Measurements from ENCODE around the gene CYP4F12. TPM values are rescaled to one million over a fixed set of nuclear protein-coding genes. Genes with fewer than 3 reads are reported as not detected.
A peak's percentile ranks its signal among the peaks of the same experiment; 100 is the strongest.

Gene CYP4F12
- total RNA-seq, 4 donors from 2014 or later, result 0.71 to 2.8 (median 1.3) TPM

DNA sequence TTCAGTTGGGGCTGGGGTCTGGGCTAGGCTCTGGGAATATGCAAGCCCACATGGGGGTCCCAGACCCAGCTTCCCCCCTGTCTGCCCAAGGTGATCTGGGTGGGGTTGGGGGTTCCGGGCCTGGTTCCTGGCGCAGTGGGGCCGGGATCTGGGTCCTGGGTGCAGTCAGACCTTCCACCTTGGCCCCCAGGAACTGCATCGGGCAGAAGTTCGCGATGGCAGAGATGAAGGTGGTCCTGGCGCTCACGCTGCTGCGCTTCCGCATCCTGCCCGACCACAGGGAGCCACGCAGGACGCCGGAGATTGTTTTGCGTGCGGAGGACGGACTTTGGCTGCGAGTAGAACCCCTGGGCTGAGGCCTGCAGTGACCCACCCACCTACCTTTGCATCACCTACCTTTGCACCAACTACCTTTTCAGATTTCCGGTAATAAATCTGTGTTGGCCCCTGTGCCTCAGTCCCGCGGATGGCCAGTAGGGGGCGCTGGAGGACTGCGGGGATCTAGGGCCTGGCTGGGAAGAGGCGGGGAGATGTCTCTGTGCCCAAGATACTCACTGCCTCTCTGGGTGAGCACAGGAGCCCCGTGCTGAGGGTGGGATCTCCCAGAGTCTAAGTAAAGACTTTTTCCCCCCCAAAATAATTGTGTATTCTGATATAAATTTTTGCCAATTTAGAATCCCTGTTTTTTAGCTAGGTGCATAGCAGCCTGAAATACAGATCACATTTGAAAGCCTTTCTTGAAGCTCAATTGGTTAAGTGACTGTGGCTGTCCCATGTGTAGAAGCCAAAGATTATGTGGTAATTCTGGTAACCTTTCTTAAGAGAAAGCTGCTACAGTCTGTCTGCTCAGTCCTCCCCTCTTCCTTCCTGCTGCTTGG is 43.6 kb upstream of the CYP4F12 start:
- H3K4me3 ChIP-seq, result no peak overlapping the region
- H3K4me1 ChIP-seq, result no peaks in the 10 kb centered on the region
- intact Hi-C loops (cut with DNase I; ENCODE audit: low total_unique reads), result loop anchor here (2.0 kb wide), 1 partner anchor 554 kb away; no protein-coding TSS in a partner anchor
- no peaks in the 10 kb centered on the region for H3K9me3 ChIP-seq
- in situ Hi-C loops (cut with MboI; ENCODE audit: low sequenced_read_pairs in 4 of 4), result loop anchor here in 1 of 4 donors (10.0 kb wide), 1 partner anchor 246 kb away; no protein-coding TSS in a partner anchor
- TF ChIP-seq CTCF (IDR thresholded peaks at IDR 0.05 in 4 of 5, conservative IDR thresholded peaks at IDR 0.05 in 1 of 5) (peak; percentile 55 to 79 (median 77)), POLR2A (IDR thresholded peaks at IDR 0.05) (no peak)
- no peak for ATAC-seq
- peaks cover 0 to 13% (median 5%) of the 10 kb centered on the region in 3 donors for H3K27me3 ChIP-seq
- no peaks in the 10 kb centered on the region for H3K36me3 ChIP-seq
- H3K27ac ChIP-seq, result no peak overlapping the region
- DNase-seq, result peak; percentile 11 to 17

DNA sequence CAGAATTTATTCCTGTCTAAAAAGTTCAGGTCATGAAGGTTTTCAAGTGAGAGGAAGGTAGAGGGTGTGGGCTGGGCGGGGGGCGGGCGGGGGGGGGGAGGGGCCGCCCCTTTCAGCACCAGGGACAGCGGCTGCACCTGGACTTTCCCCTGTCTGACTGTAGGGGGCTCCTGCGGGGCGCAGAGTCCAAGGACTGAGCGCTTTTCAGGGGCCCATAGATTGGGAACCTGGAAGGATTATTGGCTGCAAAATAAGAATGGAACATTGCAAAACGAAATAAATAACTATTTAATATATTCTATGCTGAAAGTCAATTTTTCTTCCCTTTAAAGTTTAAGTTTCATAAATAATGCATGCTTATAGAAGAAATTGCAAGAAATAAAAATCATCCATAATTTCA is 41.1 kb upstream of the CYP4F12 start:
- in situ Hi-C loops (cut with MboI; ENCODE audit: low sequenced_read_pairs in 4 of 4), result no loop called here

DNA sequence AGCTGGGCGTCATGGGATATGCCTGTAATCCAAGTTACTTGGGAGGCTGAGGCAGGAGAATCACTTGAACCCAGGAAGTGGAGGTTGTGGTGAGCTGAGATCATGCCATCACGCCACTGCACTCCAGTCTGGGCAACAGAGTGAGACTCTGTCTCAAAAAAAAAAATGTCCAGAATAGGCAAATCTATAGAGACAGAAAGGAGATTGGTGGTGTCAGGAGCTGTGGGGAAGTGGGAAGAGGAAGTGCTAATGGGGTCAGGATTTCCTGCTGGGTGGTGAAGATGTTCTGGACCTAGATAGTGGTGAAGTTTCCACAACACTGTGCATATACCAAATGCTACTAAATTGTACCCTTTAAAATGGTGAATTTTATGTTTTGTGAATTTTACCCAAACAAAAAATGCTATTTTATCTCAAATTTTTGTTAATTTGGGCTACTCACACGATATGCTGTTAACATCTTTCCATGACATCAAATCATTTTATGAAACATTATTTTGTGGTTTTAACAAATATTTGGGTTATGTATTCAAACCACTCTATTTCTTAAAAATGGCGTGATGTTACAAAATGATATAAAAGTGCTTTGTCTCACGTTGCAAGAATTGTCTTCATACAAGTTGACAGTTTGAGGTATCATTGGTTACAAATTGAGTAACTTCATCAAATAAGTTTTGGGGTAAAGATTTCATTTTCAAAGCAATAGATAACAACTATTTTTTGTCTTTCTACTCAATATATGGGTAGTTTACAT is 39.6 kb upstream of the CYP4F12 start:
- Histone ChIP-seq H3K4me1 (no peaks in the 10 kb centered on the region), H3K36me3 (no peaks in the 10 kb centered on the region), H3K27ac (no peak overlapping the region), H3K9me3 (no peaks in the 10 kb centered on the region), H3K27me3 (peaks cover 0 to 13% (median 5%) of the 10 kb centered on the region in 3 donors), H3K4me3 (no peak overlapping the region)
- in situ Hi-C loops (cut with MboI; ENCODE audit: low sequenced_read_pairs in 4 of 4) (no loop called here), intact Hi-C loops (cut with DNase I; ENCODE audit: low total_unique reads) (no loop called here)
- ATAC-seq, result no peak
- TF ChIP-seq POLR2A (IDR thresholded peaks at IDR 0.05) (no peak), CTCF (IDR thresholded peaks at IDR 0.05 in 4 of 5, conservative IDR thresholded peaks at IDR 0.05 in 1 of 5) (no peak)
- DNase-seq, result no peak

More for the DNA sequence above, 41.1 kb upstream of the CYP4F12 start:
- intact Hi-C loops (cut with DNase I; ENCODE audit: low total_unique reads), result no loop called here
- no peak for DNase-seq
- Histone ChIP-seq H3K4me1 (no peaks in the 10 kb centered on the region), H3K9me3 (no peaks in the 10 kb centered on the region), H3K36me3 (no peaks in the 10 kb centered on the region), H3K4me3 (no peak overlapping the region), H3K27me3 (peaks cover 0 to 13% (median 5%) of the 10 kb centered on the region in 3 donors), H3K27ac (no peak overlapping the region)
- no peak for ATAC-seq
- TF ChIP-seq POLR2A (IDR thresholded peaks at IDR 0.05), result no peak
- TF ChIP-seq CTCF (IDR thresholded peaks at IDR 0.05 in 4 of 5, conservative IDR thresholded peaks at IDR 0.05 in 1 of 5), result no peak

DNA sequence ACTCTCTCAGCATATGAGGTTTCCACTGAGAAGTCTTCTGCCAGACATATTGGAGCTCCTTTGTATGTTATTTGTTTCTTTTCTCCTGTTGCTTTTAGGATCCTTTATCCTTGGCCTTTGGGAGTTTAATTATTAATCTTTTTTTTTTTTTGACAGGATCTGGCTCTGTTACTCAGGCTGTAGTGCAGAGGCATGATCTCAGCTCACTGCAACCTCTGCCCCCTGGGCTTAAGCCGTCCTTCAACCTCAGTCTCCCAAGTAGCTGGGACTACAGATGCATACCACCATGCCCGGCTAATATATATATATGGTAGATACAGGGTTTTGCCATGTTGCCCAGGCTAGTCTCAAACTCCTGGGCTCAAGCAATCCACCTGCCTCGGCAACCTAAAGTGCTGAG is 38.8 kb upstream of the CYP4F12 start:
- DNase-seq (no peak), ATAC-seq (no peak)
- no peak for TF ChIP-seq CTCF (IDR thresholded peaks at IDR 0.05 in 4 of 5, conservative IDR thresholded peaks at IDR 0.05 in 1 of 5)
- H3K4me3 ChIP-seq, result no peak overlapping the region
- no peaks in the 10 kb centered on the region for H3K4me1 ChIP-seq
- H3K9me3 ChIP-seq, result no peaks in the 10 kb centered on the region
- in situ Hi-C loops (cut with MboI; ENCODE audit: low sequenced_read_pairs in 4 of 4), result no loop called here
- no peaks in the 10 kb centered on the region for H3K36me3 ChIP-seq
- H3K27me3 ChIP-seq, result peaks cover 0 to 6% (median 0%) of the 10 kb centered on the region in 3 donors
- no peak overlapping the region for H3K27ac ChIP-seq
- intact Hi-C loops (cut with DNase I; ENCODE audit: low total_unique reads), result no loop called here

Data from gastrocnemius medialis (tissue), 4 donors.